PC-3 (cell line): ENCODE results near the gene MAGI2. TPM values are rescaled to one million over a fixed set of nuclear protein-coding genes. Genes with fewer than 3 reads are reported as not detected.

Experiments used
- ATAC-seq: fragments of 200-7000 bp; cut with Tn5 transposase; 2 replicates; pipeline ENCODE4 v1.9.1; 2020; ENCODE audit warnings: mild to moderate bottlenecking, moderate library complexity
- BruUV-seq: library from RNA; stranded (reverse); fragments of 400-500 nt; replicated peaks from 2 replicates; lab custom pipeline; 2021; lab: Mats Ljungman, UMichigan
- CTCF ChIA-PET: fragments of 300-600 bp; sonication (Branson Sonifier 250); formaldehyde crosslinking; loops from one replicate; lab custom pipeline; 2022; ENCODE audit warnings: antibody characterized with exemption; lab: Charles Lee
- POLR2A ChIA-PET: fragments of 300-600 bp; sonication (Branson Sonifier 250); formaldehyde crosslinking; loops from one replicate; lab custom pipeline; 2022; ENCODE audit warnings: antibody characterized with exemption; ENCODE audit not compliant: unreplicated experiment; lab: Charles Lee
- DNase-seq: peaks from one replicate; pipeline ENCODE4 v3.0.0-alpha.2; 2015
- H2AFZ ChIP-seq: fragments of 300-600 bp; sonication (generic); 2 replicates; pipeline ENCODE4 v1.6.0; 2016; ENCODE audit warnings: antibody characterized with exemption, low read length
- H3F3A ChIP-seq: fragments of 300-600 bp; sonication (generic); one replicate; pipeline ENCODE4 v1.6.0; 2017; ENCODE audit warnings: antibody characterized with exemption, low read length, control low read depth, mild to moderate bottlenecking; ENCODE audit not compliant: unreplicated experiment
- H3K27ac ChIP-seq: fragments of 300-600 bp; sonication (generic); 2 replicates; pipeline ENCODE4 v1.5.1; 2016; ENCODE audit warnings: mild to moderate bottlenecking, low read length
- H3K27me3 ChIP-seq: fragments of 300-600 bp; sonication (generic); 2 replicates; pipeline ENCODE4 v1.6.1; 2016; ENCODE audit warnings: low read length, mixed read lengths
- H3K36me3 ChIP-seq: fragments of 300-600 bp; sonication (generic); 2 replicates; pipeline ENCODE4 v1.6.1; 2016; ENCODE audit warnings: low read depth, mixed run types, low read length, mixed read lengths
- H3K4me1 ChIP-seq: fragments of 300-600 bp; sonication (generic); 2 replicates; pipeline ENCODE4 v1.5.1; 2016; ENCODE audit warnings: low read length; ENCODE audit not compliant: insufficient read depth
- H3K4me2 ChIP-seq: fragments of 300-600 bp; sonication (generic); 2 replicates; pipeline ENCODE4 v1.6.0; 2016; ENCODE audit warnings: low read length
- H3K4me3 ChIP-seq: fragments of 300-600 bp; sonication (generic); 2 replicates; pipeline ENCODE4 v1.5.1; 2016; ENCODE audit warnings: mild to moderate bottlenecking, low read length, mixed read lengths
- H3K79me2 ChIP-seq: fragments of 300-600 bp; sonication (generic); 2 replicates; pipeline ENCODE4 v1.6.1; 2017; ENCODE audit warnings: low read length, mixed read lengths
- H3K9ac ChIP-seq: fragments of 300-600 bp; sonication (generic); 2 replicates; pipeline ENCODE4 v1.6.0; 2016; ENCODE audit warnings: mild to moderate bottlenecking, low read length
- H3K9me2 ChIP-seq: fragments of 300-600 bp; sonication (generic); replicated peaks from 2 replicates; pipeline ENCODE4 v1.6.1; 2016; ENCODE audit warnings: mixed run types, low read length, mixed read lengths
- H3K9me3 ChIP-seq: fragments of 300-600 bp; sonication (generic); 2 replicates; pipeline ENCODE4 v1.6.1; 2016; ENCODE audit warnings: low read length, mixed read lengths
- H4K20me1 ChIP-seq: fragments of 300-600 bp; sonication (generic); 2 replicates; pipeline ENCODE4 v1.6.1; 2016; ENCODE audit warnings: low read length, mixed read lengths
- EZH2 ChIP-seq: fragments of 300-600 bp; sonication (generic); IDR thresholded peaks from one replicate; pipeline ENCODE4 v1.6.1; 2017; ENCODE audit warnings: antibody characterized with exemption, mild to moderate bottlenecking, low read length; ENCODE audit not compliant: unreplicated experiment
- EZH2phosphoT487 ChIP-seq: fragments of 300-600 bp; sonication (generic); IDR thresholded peaks from 2 replicates; pipeline ENCODE4 v1.6.1; 2018; ENCODE audit warnings: mild to moderate bottlenecking, antibody characterized with exemption, low read length, borderline replicate concordance
- intact Hi-C: fragments of 100-400 bp; cut with micrococcal nuclease; formaldehyde crosslinking; loops from 2 replicates; pipeline ENCODE4 v1.9.0; 2023
- total RNA-seq: library from RNA; depleted of rRNA; stranded (reverse); fragments of >200 nt; gene quantifications from 2 replicates; pipeline ENCODE4 v1.2.3, GENCODE V29; 2014
- TF ChIP-seq, protein P1 (sequence below): fragments of 300-600 bp; sonication (generic); conservative IDR thresholded peaks from 2 replicates; pipeline ENCODE4 v1.5.1; 2017; ENCODE audit warnings: antibody characterized with exemption, low read depth, mild to moderate bottlenecking, low read length

MAGI2 gene
- total RNA-seq, 1 experiment from 2014 or later, result not detected

DNA sequence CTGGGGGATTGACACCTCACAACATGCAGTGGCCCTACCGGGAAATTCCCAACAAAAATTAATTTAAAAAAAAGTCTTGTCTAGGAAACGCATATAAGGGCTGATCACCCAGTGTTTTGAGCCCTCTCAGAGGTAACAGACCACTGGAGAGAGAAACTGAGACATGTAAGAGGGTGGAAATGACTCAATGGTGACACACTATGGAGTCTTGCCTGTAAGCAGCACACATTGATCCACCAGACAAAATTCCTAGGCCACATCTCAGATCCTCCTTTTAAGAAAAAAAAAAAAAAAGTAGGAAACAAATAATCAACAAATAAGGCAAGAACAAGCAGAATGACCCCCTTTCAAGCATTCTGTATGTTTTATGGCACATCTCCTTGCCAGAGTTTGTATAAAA, 296.2 kb downstream of the MAGI2 start:
- Histone ChIP-seq H3K79me2 (no peaks in the 10 kb centered on the region), H3K4me3 (no peak overlapping the region), H3K4me2 (no peak overlapping the region), H3K27me3 (no peaks in the 10 kb centered on the region), H3K9me2 (no peaks in the 10 kb centered on the region), H3K9ac (no peak overlapping the region), H3K36me3 (no peaks in the 10 kb centered on the region; the same call in 1 of the 2 replicates), H3K9me3 (peaks cover 14% of the 10 kb centered on the region; the same call in 1 of the 2 replicates), H3F3A (no peaks in the 10 kb centered on the region), H3K4me1 (no peaks in the 10 kb centered on the region), H3K27ac (no peak overlapping the region), H2AFZ (no peak overlapping the region), H4K20me1 (no peaks in the 10 kb centered on the region)
- ChIA-PET POLR2A (no interaction called here), CTCF (no interaction called here)
- intact Hi-C loops, result no loop called here
- TF ChIP-seq, protein P1, sequence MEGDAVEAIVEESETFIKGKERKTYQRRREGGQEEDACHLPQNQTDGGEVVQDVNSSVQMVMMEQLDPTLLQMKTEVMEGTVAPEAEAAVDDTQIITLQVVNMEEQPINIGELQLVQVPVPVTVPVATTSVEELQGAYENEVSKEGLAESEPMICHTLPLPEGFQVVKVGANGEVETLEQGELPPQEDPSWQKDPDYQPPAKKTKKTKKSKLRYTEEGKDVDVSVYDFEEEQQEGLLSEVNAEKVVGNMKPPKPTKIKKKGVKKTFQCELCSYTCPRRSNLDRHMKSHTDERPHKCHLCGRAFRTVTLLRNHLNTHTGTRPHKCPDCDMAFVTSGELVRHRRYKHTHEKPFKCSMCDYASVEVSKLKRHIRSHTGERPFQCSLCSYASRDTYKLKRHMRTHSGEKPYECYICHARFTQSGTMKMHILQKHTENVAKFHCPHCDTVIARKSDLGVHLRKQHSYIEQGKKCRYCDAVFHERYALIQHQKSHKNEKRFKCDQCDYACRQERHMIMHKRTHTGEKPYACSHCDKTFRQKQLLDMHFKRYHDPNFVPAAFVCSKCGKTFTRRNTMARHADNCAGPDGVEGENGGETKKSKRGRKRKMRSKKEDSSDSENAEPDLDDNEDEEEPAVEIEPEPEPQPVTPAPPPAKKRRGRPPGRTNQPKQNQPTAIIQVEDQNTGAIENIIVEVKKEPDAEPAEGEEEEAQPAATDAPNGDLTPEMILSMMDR, result no peak
- TF ChIP-seq EZH2 (no peak), EZH2phosphoT487 (no peak)
- BruUV-seq, result no TSS peak
- no peak for DNase-seq
- ATAC-seq, result no peak

DNA sequence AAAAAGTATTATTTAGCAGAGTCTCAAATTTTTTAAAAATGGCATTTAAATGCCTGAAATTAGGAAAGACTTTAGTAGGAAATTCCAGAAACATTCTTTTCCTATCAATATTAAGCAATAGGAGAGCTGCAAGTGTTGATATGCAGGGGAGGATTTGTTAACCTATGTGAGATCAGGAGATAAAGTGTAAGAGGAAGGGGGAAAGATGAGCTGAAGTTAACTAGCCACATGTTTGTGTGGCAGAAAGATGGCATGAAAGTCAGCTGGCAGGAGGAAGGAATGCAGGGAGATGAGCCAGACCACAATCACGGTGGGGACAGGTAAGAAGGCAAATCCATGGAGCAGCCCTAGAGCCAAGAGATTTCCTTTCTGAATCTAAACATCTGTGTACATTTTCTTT, 303.6 kb downstream of the MAGI2 start:
- no TSS peak for BruUV-seq
- H3K4me2 ChIP-seq, result no peak overlapping the region
- ATAC-seq (no peak), DNase-seq (peak; percentile 22)
- H3K9ac ChIP-seq, result no peak overlapping the region
- H2AFZ ChIP-seq, result no peak overlapping the region
- no peaks in the 10 kb centered on the region for H3K4me1 ChIP-seq
- CTCF ChIA-PET, result no interaction called here
- H3K79me2 ChIP-seq, result no peaks in the 10 kb centered on the region
- no peaks in the 10 kb centered on the region for H3K27me3 ChIP-seq
- intact Hi-C loops, result no loop called here
- H3F3A ChIP-seq, result no peaks in the 10 kb centered on the region
- no peak overlapping the region for H3K27ac ChIP-seq
- POLR2A ChIA-PET, result no interaction called here
- H3K9me2 ChIP-seq, result no peaks in the 10 kb centered on the region
- H4K20me1 ChIP-seq, result no peaks in the 10 kb centered on the region
- H3K4me3 ChIP-seq, result no peak overlapping the region
- H3K9me3 ChIP-seq, result no peaks in the 10 kb centered on the region
- H3K36me3 ChIP-seq, result no peaks in the 10 kb centered on the region
- TF ChIP-seq, protein P1, result no peak
- no peak for TF ChIP-seq EZH2
- TF ChIP-seq EZH2phosphoT487, result no peak

DNA sequence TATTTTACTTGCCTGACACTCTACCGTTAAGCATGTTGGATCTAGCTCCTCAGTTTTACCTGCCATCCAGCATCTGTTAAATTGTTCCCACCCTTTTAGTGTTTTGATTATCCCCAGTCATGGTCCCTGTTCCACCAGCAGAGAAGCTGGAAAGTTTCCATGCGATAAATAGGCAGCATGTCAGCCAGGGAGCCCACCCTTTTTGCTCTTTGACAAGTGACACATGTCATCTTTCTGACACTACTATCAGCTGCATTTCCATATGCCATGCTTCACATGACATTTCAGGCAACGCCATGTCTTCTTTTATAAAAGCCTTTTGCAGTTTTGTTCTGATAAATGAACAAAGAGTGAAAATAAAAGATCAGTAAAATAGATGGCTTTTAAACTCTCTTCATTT, 310.8 kb downstream of the MAGI2 start:
- TF ChIP-seq, protein P1, result no peak
- TF ChIP-seq EZH2phosphoT487, result no peak
- no peak for TF ChIP-seq EZH2
- Histone ChIP-seq H3K36me3 (no peaks in the 10 kb centered on the region), H3K27ac (no peak overlapping the region), H3K4me2 (no peak overlapping the region), H4K20me1 (no peaks in the 10 kb centered on the region), H3F3A (no peaks in the 10 kb centered on the region), H3K9ac (no peak overlapping the region), H3K27me3 (no peaks in the 10 kb centered on the region), H3K9me3 (no peaks in the 10 kb centered on the region), H3K9me2 (no peaks in the 10 kb centered on the region), H3K79me2 (no peaks in the 10 kb centered on the region), H2AFZ (no peak overlapping the region), H3K4me1 (peaks cover 6% of the 10 kb centered on the region; the same call in 1 of the 2 replicates), H3K4me3 (no peak overlapping the region)
- CTCF ChIA-PET, result no interaction called here
- DNase-seq, result no peak
- POLR2A ChIA-PET, result no interaction called here
- intact Hi-C loops, result no loop called here
- ATAC-seq, result no peak
- no TSS peak for BruUV-seq
